ENCODE results near the gene TFR2. TPM values are rescaled to one million over a fixed set of nuclear protein-coding genes. Genes with fewer than 3 reads are reported as not detected.
A peak's percentile ranks its signal among the peaks of the same experiment; 100 is the strongest.

Gene TFR2
- total RNA-seq, 1 experiment from 2014 or later = 0.29 TPM

GRCh38 chr7:100604028-100604975 is 37.0 kb downstream of the TFR2 start:
- in situ Hi-C loops (cut with HindIII; ENCODE audit: low pct_unique_long_range_greater_than_20kb, low sequenced_read_pairs) = no loop called here

DNA sequence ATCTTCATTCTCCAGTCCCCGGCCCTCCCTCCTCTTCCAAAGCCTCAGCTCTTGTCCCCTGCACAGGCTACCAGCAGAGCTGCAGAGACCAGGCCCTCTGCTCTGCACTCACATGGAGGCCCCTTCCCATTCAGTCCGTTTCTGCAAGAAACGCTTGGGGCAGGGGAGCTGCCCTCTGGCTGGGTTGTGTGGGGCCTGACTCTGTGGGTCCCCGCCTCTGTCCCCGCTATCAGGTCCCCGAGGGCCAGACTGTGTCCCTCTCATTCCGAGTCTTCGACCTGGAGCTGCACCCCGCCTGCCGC is 37.7 kb downstream of the TFR2 start:
- in situ Hi-C loops (cut with HindIII; ENCODE audit: low pct_unique_long_range_greater_than_20kb, low sequenced_read_pairs) = no loop called here
- DNase-seq (ENCODE audit: low read depth, low spot score) = no peak

More at GRCh38 chr7:100604028-100604975, 37.0 kb downstream of the TFR2 start:
- DNase-seq (ENCODE audit: low read depth, low spot score) = peak; percentile 70

DNA sequence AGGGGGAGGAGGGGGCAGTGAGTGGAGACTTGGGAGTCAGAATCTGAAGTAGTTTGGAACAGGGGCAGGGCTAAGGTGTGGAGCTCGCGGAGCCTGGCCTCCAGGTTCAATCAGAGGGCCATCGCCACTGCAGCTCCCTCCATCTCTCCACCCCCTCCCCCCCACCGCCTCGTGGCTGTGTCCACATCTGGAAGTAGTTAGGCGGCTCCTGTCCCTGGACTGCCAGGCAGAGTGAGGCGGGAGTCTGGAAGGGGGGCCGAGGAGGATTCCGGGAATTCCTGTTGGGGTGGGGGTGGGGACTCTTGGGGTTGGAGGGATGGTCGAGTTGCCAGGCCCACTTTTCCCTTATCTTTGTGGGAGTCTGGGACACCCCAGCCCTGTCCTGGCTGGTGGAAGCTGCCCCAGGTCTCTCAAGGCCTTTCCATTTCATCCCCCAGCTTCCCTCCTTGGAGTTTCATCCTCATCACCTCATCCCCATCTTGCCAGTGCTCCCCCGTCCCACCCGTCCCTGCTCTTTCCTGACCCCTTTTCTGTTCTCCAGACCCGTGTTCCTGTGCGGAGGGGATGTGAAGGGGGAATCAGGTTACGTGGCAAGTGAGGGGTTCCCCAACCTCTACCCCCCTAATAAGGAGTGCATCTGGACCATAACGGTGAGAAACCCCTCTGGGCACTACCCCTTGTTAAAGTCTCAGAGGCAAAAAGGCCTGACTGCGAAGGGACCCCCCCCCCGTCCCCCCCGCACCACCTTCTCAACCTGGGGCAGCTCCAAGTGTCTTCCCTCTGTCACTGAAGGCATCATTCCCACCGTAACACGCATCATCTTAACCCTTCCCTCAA is 38.2 kb downstream of the TFR2 start:
- no peak for DNase-seq (ENCODE audit: low read depth, low spot score)
- in situ Hi-C loops (cut with HindIII; ENCODE audit: low pct_unique_long_range_greater_than_20kb, low sequenced_read_pairs) = no loop called here

GRCh38 chr7:100600730-100601038 is 40.7 kb downstream of the TFR2 start:
- DNase-seq (ENCODE audit: low read depth, low spot score) = no peak
- in situ Hi-C loops (cut with HindIII; ENCODE audit: low pct_unique_long_range_greater_than_20kb, low sequenced_read_pairs) = no loop called here

DNA sequence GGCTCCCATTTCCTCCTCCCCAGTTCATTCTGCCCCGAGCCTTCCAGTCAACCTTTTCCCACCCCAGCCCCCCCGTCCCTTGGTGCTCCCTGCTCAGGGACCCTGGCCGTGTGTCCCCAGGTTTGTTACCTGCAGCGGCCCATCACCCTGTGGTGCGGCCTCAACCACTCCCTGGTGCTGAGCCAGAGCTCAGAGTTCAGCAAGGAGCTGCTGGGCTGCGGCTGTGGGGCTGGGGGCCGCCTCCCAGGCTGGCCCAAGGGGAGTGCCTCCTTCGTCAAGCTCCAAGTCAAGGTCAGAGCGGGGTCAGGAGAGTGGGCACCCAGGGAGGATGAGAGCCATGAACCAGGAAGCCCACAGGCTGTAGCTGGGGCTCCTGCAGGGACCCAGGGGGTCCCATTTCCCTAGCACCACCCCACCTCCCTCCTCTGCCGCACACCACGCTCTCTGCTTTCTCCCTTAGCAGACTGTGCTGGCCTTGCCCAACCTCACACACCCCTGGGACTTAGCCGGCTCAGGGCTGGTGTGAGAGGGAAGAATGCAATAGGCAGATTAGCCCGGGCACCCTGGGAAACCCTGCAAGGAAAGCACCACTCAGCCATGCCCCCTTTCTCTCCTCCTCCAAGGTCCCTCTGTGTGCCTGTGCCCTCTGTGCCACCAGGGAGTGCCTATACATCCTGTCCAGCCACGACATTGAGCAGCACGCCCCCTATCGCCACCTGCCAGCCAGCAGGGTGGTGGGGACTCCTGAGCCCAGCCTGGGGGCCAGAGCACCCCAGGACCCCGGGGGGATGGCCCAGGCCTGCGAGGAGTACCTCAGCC is 41.2 kb downstream of the TFR2 start:
- in situ Hi-C loops (cut with HindIII; ENCODE audit: low pct_unique_long_range_greater_than_20kb, low sequenced_read_pairs) = no loop called here
- DNase-seq (ENCODE audit: low read depth, low spot score) = peak; percentile 37

- no peak for DNase-seq (ENCODE audit: low read depth, low spot score)
- in situ Hi-C loops (cut with HindIII; ENCODE audit: low pct_unique_long_range_greater_than_20kb, low sequenced_read_pairs) = no loop called here
Measured at GRCh38 chr7:100598425-100598824, 42.9 kb downstream of the TFR2 start.

DNA sequence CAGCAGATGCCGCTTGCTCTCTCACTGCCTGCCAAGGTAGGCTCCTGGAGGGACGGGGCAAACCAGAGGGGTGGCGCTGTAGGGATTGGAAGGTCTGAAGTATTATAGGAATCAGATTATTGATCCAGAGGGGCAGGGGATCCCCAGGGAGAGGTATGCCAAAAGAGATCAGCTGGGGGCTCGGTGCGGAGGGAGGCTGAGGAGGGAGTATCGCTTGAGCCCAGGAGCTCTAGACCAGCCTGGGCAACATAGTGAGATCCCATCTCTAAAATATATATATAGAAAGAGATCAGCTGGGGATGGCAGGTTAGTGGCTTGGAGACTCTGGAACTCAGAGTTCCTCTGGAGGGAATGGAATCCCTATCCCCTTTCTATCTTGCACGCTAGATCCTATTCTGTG is 46.2 kb downstream of the TFR2 start:
- in situ Hi-C loops (cut with HindIII; ENCODE audit: low pct_unique_long_range_greater_than_20kb, low sequenced_read_pairs) = no loop called here
- DNase-seq (ENCODE audit: low read depth, low spot score) = no peak

DNA sequence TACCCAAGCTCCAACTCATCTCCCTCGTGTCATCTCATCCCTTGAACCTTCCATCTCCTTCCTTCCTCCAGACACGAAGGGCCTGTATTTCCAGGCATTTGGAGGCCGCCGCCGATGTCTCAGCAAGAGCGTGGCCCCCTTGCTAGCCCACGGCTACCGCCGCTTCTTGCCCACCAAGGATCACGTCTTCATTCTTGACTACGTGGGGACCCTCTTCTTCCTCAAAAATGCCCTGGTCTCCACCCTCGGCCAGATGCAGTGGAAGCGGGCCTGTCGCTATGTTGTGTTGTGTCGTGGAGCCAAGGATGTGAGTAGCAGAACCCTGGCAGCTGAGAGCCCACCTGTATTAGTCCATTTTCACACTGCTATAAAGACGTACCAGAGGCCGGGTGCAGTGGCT is 49.8 kb downstream of the TFR2 start:
- in situ Hi-C loops (cut with HindIII; ENCODE audit: low pct_unique_long_range_greater_than_20kb, low sequenced_read_pairs) = no loop called here
- no peak for DNase-seq (ENCODE audit: low read depth, low spot score)

- DNase-seq (ENCODE audit: low read depth, low spot score) = no peak
- in situ Hi-C loops (cut with HindIII; ENCODE audit: low pct_unique_long_range_greater_than_20kb, low sequenced_read_pairs) = no loop called here
Measured at GRCh38 chr7:100590077-100590737, 51.1 kb downstream of the TFR2 start.

GRCh38 chr7:100589341-100589947 is 51.9 kb downstream of the TFR2 start:
- in situ Hi-C loops (cut with HindIII; ENCODE audit: low pct_unique_long_range_greater_than_20kb, low sequenced_read_pairs) = no loop called here
- no peak for DNase-seq (ENCODE audit: low read depth, low spot score)

DNA sequence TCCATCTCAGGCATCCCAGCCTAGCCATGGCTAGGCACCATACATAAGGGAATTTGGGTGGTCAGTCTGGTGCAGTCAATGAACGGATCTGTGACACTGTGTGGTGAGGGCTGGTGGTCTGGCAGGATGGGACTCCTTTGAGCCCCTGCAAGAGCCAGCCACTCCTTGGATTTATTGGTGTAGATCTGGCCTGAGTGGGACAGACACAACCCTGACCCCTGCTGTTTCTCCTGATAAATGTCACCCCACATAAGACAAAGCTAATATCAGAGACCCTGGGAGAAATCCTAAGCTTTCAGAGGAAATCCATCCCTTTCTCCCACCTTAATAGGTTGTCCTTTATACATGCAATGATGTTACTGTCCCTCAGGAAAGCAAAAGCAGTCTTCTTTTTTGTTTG is 52.9 kb downstream of the TFR2 start:
- in situ Hi-C loops (cut with HindIII; ENCODE audit: low pct_unique_long_range_greater_than_20kb, low sequenced_read_pairs) = no loop called here

GRCh38 chr7:100586266-100587025 is 54.9 kb downstream of the TFR2 start, which contains the start of gene FBXO24:
TSS of gene FBXO24 (plus strand) at chr7:100586328. CDS start at chr7:100586626, 298 bp downstream.
- peak; percentile 100 for DNase-seq (ENCODE audit: low read depth, low spot score)
- in situ Hi-C loops (cut with HindIII; ENCODE audit: low pct_unique_long_range_greater_than_20kb, low sequenced_read_pairs) = no loop called here

More for the DNA sequence above, 52.9 kb downstream of the TFR2 start:
- DNase-seq (ENCODE audit: low read depth, low spot score) = peak; percentile 63

GRCh38 chr7:100585511-100586265 is 55.7 kb downstream of the TFR2 start, which contains the start of gene LRCH4:
TSS of gene LRCH4 (minus strand) at chr7:100586129. CDS start at chr7:100586100, 29 bp downstream.
- peak; percentile 43 for DNase-seq (ENCODE audit: low read depth, low spot score)

GRCh38 chr7:100584683-100585510 is 56.5 kb downstream of the TFR2 start:
- in situ Hi-C loops (cut with HindIII; ENCODE audit: low pct_unique_long_range_greater_than_20kb, low sequenced_read_pairs) = no loop called here
- no peak for DNase-seq (ENCODE audit: low read depth, low spot score)

More at GRCh38 chr7:100585511-100586265, 55.7 kb downstream of the TFR2 start, which contains the start of gene LRCH4:
- in situ Hi-C loops (cut with HindIII; ENCODE audit: low pct_unique_long_range_greater_than_20kb, low sequenced_read_pairs) = no loop called here
